ENCODE data around the gene WFDC11.

GRCh38 chr20:45701873-45702272, 31.8 kb upstream of the WFDC11 start, which contains the start of gene WFDC13:
- no peak for TF ChIP-seq CTCF (IDR thresholded peaks at IDR 0.05; ENCODE audit: poor library complexity)
- no peak for TF ChIP-seq EZH2 (IDR thresholded peaks at IDR 0.05; ENCODE audit: borderline replicate concordance)
